BLaER1 (cell line): Measurements from ENCODE around the gene SMG9.
A peak's percentile ranks its signal among the peaks of the same experiment; 100 is the strongest.

Experiments used
- H3K27ac ChIP-seq: shearing (Covaris generic); formaldehyde crosslinking; 2 replicates; pipeline ENCODE4 v1.8.1; 2022
- H3K27me3 ChIP-seq: shearing (Covaris generic); formaldehyde crosslinking; 2 replicates; pipeline ENCODE4 v1.8.1; 2022
- H3K36me3 ChIP-seq: shearing (Covaris generic); formaldehyde crosslinking; 2 replicates; pipeline ENCODE4 v1.8.1; 2022
- H3K4me1 ChIP-seq: shearing (Covaris generic); formaldehyde crosslinking; 2 replicates; pipeline ENCODE4 v1.8.1; 2022
- H3K4me2 ChIP-seq: shearing (Covaris generic); formaldehyde crosslinking; 2 replicates; pipeline ENCODE4 v1.8.1; 2022
- H3K4me3 ChIP-seq: shearing (Covaris generic); formaldehyde crosslinking; 2 replicates; pipeline ENCODE4 v1.8.1; 2022
- H3K9ac ChIP-seq: shearing (Covaris generic); formaldehyde crosslinking; 2 replicates; pipeline ENCODE4 v1.8.1; 2022
- H3K9me3 ChIP-seq: shearing (Covaris generic); formaldehyde crosslinking; 2 replicates; pipeline ENCODE4 v1.8.1; 2022
- H4K20me1 ChIP-seq: shearing (Covaris generic); formaldehyde crosslinking; 2 replicates; pipeline ENCODE4 v1.8.1; 2022
- Cebpa-rat ChIP-seq: shearing (Covaris generic); IDR thresholded peaks from 2 replicates; pipeline ENCODE4 v1.8.1; 2022

SMG9 gene

GRCh38 chr19:43754503-43755255 is at the start of gene SMG9:
TSS of gene SMG9 (minus strand) at chr19:43754962. CDS start at chr19:43750741, 4,221 bp downstream.
- peaks cover 53% of the 10 kb centered on the region for H3K4me1 ChIP-seq

GRCh38 chr19:43804432-43804831 is 49.7 kb upstream of the SMG9 start:
- Histone ChIP-seq H3K27me3 (no peaks in the 10 kb centered on the region), H3K36me3 (no peaks in the 10 kb centered on the region), H4K20me1 (no peaks in the 10 kb centered on the region), H3K27ac (no peak overlapping the region), H3K4me1 (no peaks in the 10 kb centered on the region), H3K4me2 (no peak overlapping the region), H3K4me3 (no peak overlapping the region), H3K9ac (no peak overlapping the region), H3K9me3 (no peaks in the 10 kb centered on the region)
- TF ChIP-seq Cebpa-rat: no peak

More at GRCh38 chr19:43754503-43755255, at the start of gene SMG9:
- Histone ChIP-seq H3K9ac (peak within 1 kb of the TSS; percentile 96), H4K20me1 (peaks cover 8% of the 10 kb centered on the region; the same call in 1 of the 2 replicates), H3K4me2 (peak within 1 kb of the TSS; percentile 90), H3K27ac (peak within 1 kb of the TSS; percentile 97), H3K9me3 (no peaks in the 10 kb centered on the region), H3K4me3 (peak within 1 kb of the TSS; percentile 75), H3K36me3 (peaks cover 32% of the 10 kb centered on the region), H3K27me3 (no peaks in the 10 kb centered on the region)
- TF ChIP-seq Cebpa-rat: no peak

GRCh38 chr19:43802216-43802951 is 47.6 kb upstream of the SMG9 start, which contains the start of gene LYPD5:
TSS of gene LYPD5 (minus strand) at chr19:43802447. CDS start at chr19:43802380, 67 bp downstream.
- H3K4me2 ChIP-seq: no peak within 1 kb of the TSS
- TF ChIP-seq Cebpa-rat: no peak
- H3K4me3 ChIP-seq: no peak within 1 kb of the TSS
- no peaks in the 10 kb centered on the region for H3K27me3 ChIP-seq
- no peaks in the 10 kb centered on the region for H3K9me3 ChIP-seq
- H4K20me1 ChIP-seq: no peaks in the 10 kb centered on the region
- H3K9ac ChIP-seq: no peak within 1 kb of the TSS
- H3K36me3 ChIP-seq: no peaks in the 10 kb centered on the region
- peaks cover 12% of the 10 kb centered on the region for H3K4me1 ChIP-seq
- no peak within 1 kb of the TSS for H3K27ac ChIP-seq

GRCh38 chr19:43799502-43800142 is 44.9 kb upstream of the SMG9 start:
- TF ChIP-seq Cebpa-rat: no peak
- Histone ChIP-seq H3K27me3 (no peaks in the 10 kb centered on the region), H3K4me3 (no peak overlapping the region), H3K4me2 (no peak overlapping the region), H3K4me1 (peaks cover 12% of the 10 kb centered on the region), H4K20me1 (no peaks in the 10 kb centered on the region), H3K36me3 (no peaks in the 10 kb centered on the region), H3K27ac (no peak overlapping the region), H3K9me3 (no peaks in the 10 kb centered on the region), H3K9ac (no peak overlapping the region)

GRCh38 chr19:43798546-43799409 is 44.0 kb upstream of the SMG9 start:
- 0 out of 2 replicates have a peak overlapping the region, but pooled peaks have one; percentile 38 for H3K27ac ChIP-seq

GRCh38 chr19:43798026-43798545 is 43.3 kb upstream of the SMG9 start:
- Histone ChIP-seq H3K4me1 (peaks cover 12% of the 10 kb centered on the region), H3K4me3 (peak overlapping the region; percentile 54), H3K9me3 (no peaks in the 10 kb centered on the region), H3K27ac (no peak overlapping the region), H3K4me2 (peak overlapping the region; percentile 88), H4K20me1 (no peaks in the 10 kb centered on the region), H3K36me3 (no peaks in the 10 kb centered on the region), H3K9ac (no peak overlapping the region), H3K27me3 (no peaks in the 10 kb centered on the region)
- TF ChIP-seq Cebpa-rat: no peak

More at GRCh38 chr19:43798546-43799409, 44.0 kb upstream of the SMG9 start:
- H4K20me1 ChIP-seq: no peaks in the 10 kb centered on the region
- H3K9me3 ChIP-seq: no peaks in the 10 kb centered on the region
- no peaks in the 10 kb centered on the region for H3K36me3 ChIP-seq
- H3K4me2 ChIP-seq: peak overlapping the region; percentile 88
- peak overlapping the region; percentile 57; the same call in 1 of the 2 replicates for H3K9ac ChIP-seq
- H3K27me3 ChIP-seq: no peaks in the 10 kb centered on the region
- peaks cover 12% of the 10 kb centered on the region for H3K4me1 ChIP-seq
- H3K4me3 ChIP-seq: peak overlapping the region; percentile 54
- no peak for TF ChIP-seq Cebpa-rat

- H3K27ac ChIP-seq: no peak overlapping the region
- H3K4me1 ChIP-seq: peaks cover 12% of the 10 kb centered on the region
- H3K9ac ChIP-seq: no peak overlapping the region
- no peak for TF ChIP-seq Cebpa-rat
- no peak overlapping the region for H3K4me3 ChIP-seq
- no peaks in the 10 kb centered on the region for H3K36me3 ChIP-seq
- no peaks in the 10 kb centered on the region for H4K20me1 ChIP-seq
- H3K27me3 ChIP-seq: no peaks in the 10 kb centered on the region
- no peaks in the 10 kb centered on the region for H3K9me3 ChIP-seq
- no peak overlapping the region for H3K4me2 ChIP-seq
Measured at GRCh38 chr19:43797556-43797955, 42.8 kb upstream of the SMG9 start.

GRCh38 chr19:43797118-43797517 is 42.4 kb upstream of the SMG9 start:
- H3K9me3 ChIP-seq: no peaks in the 10 kb centered on the region
- H3K27me3 ChIP-seq: no peaks in the 10 kb centered on the region
- H3K4me1 ChIP-seq: peaks cover 12% of the 10 kb centered on the region
- no peak overlapping the region for H3K4me2 ChIP-seq
- TF ChIP-seq Cebpa-rat: no peak
- H3K4me3 ChIP-seq: no peak overlapping the region
- no peak overlapping the region for H3K9ac ChIP-seq
- no peaks in the 10 kb centered on the region for H3K36me3 ChIP-seq
- H3K27ac ChIP-seq: no peak overlapping the region
- no peaks in the 10 kb centered on the region for H4K20me1 ChIP-seq

GRCh38 chr19:43790587-43790986 is 35.8 kb upstream of the SMG9 start:
- Histone ChIP-seq H3K4me2 (peak overlapping the region; percentile 30), H3K27me3 (no peaks in the 10 kb centered on the region), H3K4me3 (no peak overlapping the region), H3K27ac (no peak overlapping the region), H3K9me3 (no peaks in the 10 kb centered on the region), H4K20me1 (no peaks in the 10 kb centered on the region), H3K9ac (no peak overlapping the region), H3K36me3 (no peaks in the 10 kb centered on the region), H3K4me1 (peaks cover 16% of the 10 kb centered on the region)
- no peak for TF ChIP-seq Cebpa-rat
